ENCODE results near the gene CSF2RB.
"Not testable (repeated sequence)": the region's sequence is repeated elsewhere in the genome, so short reads cannot be mapped to it uniquely, and the experiment has no call there.

The CSF2RB gene

DNA sequence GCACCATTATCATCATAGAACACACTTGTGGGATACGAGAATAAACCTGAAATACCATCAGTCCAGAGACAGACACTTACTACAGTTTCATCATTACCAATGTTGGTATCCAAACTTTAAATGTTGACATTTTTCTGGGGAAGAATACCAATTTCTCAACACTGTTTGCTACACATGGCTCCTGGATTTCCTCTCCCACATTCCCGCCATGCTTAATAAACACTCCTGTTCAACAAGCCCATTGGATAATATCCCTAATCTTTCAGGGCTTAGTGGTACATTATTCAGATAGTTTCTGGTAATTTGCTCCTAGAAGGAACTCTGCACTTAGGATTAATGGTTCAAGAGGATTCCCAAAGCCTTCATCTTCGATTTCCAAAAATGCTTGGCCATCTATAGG is 48.2 kb downstream of the CSF2RB start:
- in situ Hi-C loops (cut with HindIII; ENCODE audit: low sequenced_read_pairs) = loop anchor here (25.0 kb wide), 1 partner anchor 249 kb away; the partner anchor contains the start of gene CACNG2

DNA sequence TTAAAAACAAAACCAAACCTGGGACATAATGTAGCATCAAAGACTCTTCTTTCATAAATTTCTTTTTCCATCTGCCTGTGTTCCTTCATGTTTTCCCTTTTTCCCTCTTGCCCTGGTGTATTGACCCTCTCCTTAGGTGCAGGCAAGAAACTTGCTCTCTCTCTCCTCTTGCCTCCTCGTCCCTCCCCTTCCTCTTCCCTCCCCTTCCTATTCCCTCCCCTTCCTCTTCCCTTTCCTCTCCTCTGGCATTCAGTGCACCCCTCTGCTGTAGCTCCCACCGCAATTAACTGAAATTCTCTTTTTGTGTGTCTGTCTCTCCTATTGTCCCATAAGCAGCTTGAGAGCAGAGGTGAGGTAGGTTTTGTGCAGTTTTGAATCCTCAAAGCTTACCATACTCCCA is 49.9 kb downstream of the CSF2RB start:
- in situ Hi-C loops (cut with HindIII; ENCODE audit: low sequenced_read_pairs) = loop anchor here (25.0 kb wide), 1 partner anchor 251 kb away; the partner anchor contains the start of gene CACNG2

DNA sequence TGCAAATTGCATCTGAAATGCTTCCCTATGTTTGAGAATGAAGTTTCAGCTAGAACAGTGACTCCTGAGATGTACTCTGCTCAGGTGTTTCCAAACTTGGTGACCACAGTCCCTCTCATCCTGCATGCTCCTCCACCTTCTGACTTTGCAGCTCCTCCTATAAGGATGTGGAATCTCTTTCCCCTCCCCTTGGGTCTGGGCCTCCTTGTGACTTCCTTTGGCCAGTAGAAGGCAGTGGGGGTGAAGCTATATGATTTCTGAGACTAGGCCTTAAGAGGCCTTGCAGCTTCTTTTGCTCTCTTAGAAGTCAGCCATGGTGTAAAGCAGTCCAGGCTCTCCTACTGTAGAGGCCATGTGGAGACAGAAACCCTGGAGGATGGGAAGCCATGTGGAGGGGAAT is 50.7 kb downstream of the CSF2RB start:
- in situ Hi-C loops (cut with HindIII; ENCODE audit: low sequenced_read_pairs) = loop anchor here (25.0 kb wide), 1 partner anchor 252 kb away; the partner anchor contains the start of gene CACNG2

DNA sequence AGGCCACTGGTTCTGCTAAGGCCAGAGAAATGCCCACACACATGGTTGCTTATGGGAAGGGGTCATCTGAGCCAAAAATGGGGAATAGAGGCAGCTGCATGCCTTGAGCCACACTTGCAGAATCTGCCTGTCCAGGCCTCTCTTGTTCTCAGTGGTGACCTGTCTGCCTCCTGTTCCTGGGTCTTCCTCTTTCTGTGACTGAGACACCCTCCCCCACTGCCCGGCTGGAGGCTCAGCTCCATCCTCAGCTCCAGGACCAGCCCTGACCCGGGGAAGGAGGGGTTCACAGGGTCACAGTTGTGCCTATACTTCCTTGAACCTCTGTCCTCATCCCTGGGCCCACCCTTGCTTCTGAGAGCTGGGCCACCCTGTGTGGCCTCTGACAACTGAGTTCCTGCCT is 52.3 kb downstream of the CSF2RB start:
- in situ Hi-C loops (cut with HindIII; ENCODE audit: low sequenced_read_pairs) = loop anchor here (5.0 to 25.0 kb wide), 2 partner anchors 43 to 253 kb away; partner anchors contain the start of gene CACNG2

DNA sequence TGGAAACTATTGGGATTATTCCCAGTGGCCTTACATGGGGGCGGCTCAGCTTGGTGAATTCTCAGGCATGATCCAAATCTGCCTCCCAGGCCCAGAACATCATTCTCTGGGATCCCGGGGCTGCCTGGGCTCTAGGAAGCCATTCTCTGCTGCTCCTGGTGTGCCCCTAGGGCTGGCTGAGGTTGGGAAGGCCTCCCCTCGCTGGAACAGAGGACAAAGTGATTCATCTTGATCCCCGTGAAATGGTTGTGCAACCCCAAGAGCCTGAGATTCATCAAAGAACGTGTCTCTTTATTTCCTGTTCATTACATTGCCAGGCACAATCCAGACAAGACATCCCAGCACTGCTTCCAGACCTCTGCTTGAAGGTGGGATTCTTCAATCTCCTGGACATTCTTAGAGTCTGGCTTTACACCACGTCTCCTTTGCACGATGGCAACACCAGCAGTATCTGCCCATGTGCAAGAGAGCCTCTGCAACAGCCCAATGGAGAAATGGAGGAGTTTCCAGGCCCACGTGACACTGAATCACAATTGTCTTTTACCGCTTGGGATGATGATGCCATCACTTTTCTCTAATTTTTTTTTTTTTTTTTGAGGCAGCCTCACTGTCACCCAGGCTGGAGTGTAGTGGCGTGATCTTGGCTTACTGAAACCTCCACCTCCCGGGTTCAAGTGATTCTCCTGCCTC is 53.6 kb downstream of the CSF2RB start:
- in situ Hi-C loops (cut with HindIII; ENCODE audit: low sequenced_read_pairs) = loop anchor here (5.0 to 25.0 kb wide), 2 partner anchors 45 to 255 kb away; partner anchors contain the start of gene CACNG2

DNA sequence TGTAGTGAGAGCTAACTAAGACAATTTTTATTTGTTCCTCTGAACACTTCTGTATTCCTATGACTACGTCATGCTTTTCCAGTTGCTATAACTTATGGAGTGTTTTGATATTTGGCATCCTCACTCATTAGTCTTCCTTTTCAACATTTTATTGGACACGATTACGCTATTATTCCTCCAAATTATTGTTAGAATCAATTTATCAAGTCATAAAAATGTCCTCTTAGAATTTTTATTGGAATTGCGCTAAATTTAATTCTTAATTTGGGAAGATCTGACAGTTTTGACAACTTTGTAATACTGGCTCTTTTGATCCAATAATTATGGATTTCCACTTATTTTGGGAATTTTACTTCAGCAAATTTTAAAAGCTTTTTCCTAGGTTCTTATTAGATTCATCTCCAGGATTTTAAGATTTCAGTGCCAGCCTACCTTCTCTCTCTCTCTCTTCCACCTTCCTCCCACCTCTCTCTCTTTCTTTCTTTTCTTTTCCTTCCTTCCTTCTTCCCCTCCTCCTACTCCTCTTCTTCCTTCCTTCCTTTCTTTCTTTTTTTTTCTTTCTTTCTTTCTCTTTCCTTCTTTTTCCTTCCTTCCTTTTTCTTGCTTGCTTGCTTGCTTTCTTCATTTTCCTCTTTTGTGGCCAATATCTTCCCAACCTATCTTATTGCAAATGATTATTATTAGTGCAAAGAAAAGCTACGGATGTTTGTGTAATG is 55.0 kb downstream of the CSF2RB start:
- in situ Hi-C loops (cut with HindIII; ENCODE audit: low sequenced_read_pairs) = loop anchor here (5.0 to 25.0 kb wide), 2 partner anchors 46 to 256 kb away; partner anchors contain the start of gene CACNG2

DNA sequence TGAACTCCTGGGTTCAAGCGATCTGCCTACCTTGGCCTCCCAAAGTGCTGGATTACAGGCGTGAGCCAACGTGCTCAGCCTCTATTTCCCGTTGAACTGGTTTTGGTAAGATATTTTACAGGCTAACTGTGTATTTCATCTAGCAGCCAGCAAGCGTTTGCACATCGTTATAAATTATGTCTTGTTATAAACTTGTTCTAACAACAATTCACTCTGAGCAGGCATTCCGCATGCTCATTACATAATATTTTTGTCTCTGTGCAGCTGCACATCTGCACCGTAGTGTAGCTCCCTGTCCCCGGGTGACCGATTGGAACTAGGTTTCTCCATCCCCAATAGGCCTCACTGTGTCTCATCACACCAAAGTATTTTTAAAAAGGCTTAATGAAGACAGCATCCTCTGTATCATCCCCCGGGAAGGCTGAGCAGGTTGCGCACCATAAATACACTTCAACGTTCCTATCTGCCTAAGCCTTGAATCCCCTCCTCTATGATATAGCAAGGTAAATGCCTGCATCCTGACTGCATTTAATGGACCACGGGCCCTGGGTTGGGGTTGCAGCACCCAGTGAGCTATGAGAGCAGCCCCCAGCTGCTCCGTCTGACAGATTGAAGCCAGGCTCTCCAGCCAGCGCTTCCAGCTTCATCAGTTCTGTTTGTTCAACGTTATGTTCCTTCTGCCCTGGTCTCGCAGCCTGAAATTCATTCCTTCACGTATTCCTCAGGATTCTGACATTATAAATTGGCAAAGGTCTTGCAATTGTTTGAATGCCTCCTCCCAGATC is 58.1 kb downstream of the CSF2RB start:
- in situ Hi-C loops (cut with HindIII; ENCODE audit: low sequenced_read_pairs) = loop anchor here (25.0 kb wide), 1 partner anchor 259 kb away; the partner anchor contains the start of gene CACNG2

DNA sequence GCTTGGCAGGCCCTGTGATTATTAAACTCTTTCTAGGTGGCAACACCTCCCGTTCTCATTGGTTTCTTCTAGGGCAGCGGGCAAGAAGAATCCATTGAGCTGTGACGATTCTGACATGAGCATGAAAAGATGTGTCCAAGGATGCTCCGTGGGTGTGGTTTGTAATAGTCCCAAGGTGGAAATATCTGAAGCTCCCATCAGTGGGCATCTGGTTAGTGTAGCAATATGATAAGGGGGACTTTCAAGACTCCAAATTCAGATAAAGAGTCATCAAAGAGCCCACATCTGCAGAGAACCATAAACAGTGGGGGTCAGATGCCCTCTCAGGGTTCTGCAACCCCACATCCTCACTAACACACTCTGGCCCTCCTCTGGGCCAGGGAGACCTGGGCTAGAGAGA is 63.2 kb downstream of the CSF2RB start:
- in situ Hi-C loops (cut with HindIII; ENCODE audit: low sequenced_read_pairs) = no loop called here

DNA sequence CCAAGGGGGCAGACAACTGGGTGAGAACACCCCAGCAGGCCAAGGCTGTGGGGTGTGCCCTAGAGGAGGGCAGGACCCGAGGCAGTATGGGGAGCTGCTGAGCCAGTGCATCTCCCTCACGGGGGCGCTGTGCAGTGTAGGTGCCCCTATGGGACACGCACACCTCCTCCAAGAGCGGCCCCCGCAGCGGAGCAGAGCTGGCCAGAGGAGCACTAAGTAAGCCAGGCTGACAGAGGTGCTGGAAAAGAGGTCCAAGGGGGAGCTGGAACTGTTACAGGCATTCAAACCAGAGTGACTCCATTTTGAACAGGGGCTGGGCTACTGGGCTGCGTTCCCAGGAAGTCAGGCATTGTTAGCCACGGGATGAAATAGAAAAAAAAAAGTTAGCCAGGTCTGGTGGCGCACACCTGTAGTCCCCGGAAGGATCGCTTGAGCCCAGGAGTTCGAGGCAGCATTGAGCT is 64.0 kb downstream of the CSF2RB start:
- in situ Hi-C loops (cut with HindIII; ENCODE audit: low sequenced_read_pairs) = no loop called here

DNA sequence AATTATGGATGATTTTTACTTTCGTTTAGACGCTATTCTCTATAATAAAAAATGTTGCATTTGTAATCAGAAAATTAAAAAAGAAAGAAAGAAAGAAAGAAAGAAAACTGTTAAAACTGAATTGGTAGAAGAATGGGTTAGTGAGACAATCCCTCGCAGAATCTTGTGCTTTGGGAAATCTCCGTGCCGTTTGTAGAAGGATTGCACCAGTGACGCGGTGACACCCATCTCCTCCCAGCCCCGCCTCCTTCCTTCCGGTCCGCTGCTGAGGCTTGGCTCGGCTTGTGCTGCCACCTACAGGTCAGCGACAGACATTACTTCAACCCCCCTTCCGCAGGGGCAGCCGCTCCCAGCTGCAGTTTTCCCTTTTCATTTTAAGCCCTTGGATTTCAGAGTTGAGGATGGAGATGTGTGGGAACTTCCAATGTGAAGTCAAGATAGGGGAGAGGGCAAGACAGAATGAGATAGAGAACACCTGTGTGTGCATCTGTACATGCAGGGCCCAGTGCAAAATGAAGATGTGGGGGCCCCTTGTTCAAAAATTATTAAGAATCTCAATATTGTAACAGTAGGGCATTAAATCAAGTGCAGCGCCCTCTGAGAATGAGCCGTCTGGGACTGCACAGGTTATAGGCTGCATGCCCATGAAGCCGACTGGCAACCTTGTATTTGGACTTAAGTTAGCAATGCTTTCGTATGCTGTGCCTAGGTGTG is 64.7 kb downstream of the CSF2RB start:
- in situ Hi-C loops (cut with HindIII; ENCODE audit: low sequenced_read_pairs) = no loop called here

DNA sequence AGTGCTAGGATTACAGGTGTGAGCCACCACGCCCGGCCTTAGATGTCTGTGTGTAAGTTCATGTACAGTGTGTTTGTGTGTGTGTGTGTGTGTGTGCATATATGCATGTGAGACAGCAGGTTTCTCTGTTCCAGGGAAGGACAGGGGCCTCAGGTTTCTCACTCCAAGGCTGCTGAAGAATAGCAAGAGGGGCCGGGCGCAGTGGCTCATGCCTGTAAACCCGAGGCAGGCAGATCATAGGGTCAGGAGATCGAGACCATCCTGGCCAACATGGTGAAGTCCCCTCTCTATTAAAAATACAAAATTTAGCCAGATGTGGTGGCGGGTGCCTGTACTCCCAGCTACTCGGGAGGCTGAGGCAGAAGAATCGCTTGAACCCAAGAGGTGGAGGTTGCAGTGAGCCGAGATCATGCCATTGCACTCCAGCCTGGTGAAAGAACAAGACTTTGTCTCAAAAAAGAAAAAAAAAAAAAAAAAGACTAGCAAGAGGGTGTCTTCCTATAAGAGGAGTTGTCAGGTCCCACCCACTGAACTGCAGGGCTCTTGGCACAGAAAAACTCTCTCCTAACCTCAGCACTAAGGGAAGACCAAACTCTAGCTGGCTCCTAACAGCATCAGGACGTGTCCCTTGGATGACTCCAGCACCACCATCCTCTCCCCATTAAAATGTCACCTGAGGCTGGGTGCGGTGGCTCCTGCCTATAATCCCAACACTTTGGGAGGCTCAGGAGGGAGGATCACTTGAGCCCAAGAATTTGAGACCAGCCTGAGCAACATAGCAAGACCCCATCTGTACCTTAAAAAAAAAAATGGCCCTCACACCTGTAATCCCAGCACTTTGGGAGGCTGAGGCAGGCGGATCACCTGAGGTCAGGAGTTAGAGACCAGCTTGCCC is 65.8 kb downstream of the CSF2RB start:
- in situ Hi-C loops (cut with HindIII; ENCODE audit: low sequenced_read_pairs) = no loop called here

DNA sequence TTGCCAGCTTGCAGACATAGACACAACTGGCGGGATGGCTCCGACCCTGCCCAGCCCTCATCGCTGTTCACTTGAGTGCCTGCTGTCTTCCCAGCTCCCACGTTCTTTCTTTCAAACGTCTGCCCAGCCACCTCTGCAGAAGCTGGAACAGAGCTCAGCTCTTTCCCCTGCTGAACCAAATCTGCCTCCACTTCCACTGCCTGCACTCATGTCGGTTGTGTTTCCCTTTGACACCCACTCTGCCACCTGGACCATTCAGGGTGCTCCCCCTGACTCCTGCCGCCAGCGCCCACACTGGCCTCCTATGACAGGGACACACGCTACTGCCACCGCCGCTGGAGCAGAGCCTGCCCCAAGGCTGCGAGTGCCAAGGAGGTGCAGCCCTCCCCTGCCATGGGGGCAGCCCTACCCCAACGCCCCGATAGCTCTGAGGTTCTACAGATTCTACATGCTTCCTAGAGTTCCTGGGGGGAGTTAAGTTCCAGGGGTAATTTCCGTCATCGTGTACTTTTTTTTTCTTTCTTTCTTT is 67.9 kb downstream of the CSF2RB start:
- in situ Hi-C loops (cut with HindIII; ENCODE audit: low sequenced_read_pairs) = no loop called here

DNA sequence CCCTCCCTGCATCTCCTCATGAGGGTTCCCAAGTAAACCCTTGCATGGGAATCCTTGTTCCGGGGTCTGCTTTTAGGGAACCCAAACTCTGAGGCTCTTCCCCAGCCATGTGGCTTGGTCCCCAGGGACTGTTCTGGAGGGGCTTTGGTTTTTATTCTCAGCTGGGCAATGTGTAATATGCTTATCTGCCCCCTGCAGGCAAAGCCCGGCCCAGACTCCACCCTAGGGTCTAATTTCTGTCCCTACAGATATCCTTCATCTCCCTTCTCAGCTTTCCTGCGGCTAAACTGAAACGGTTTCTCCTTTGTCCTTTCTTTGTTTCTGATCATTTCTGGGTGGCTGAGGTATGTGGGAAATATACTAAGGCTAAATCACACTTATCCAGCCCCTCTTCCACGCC is 68.7 kb downstream of the CSF2RB start:
- in situ Hi-C loops (cut with HindIII; ENCODE audit: low sequenced_read_pairs) = no loop called here

DNA sequence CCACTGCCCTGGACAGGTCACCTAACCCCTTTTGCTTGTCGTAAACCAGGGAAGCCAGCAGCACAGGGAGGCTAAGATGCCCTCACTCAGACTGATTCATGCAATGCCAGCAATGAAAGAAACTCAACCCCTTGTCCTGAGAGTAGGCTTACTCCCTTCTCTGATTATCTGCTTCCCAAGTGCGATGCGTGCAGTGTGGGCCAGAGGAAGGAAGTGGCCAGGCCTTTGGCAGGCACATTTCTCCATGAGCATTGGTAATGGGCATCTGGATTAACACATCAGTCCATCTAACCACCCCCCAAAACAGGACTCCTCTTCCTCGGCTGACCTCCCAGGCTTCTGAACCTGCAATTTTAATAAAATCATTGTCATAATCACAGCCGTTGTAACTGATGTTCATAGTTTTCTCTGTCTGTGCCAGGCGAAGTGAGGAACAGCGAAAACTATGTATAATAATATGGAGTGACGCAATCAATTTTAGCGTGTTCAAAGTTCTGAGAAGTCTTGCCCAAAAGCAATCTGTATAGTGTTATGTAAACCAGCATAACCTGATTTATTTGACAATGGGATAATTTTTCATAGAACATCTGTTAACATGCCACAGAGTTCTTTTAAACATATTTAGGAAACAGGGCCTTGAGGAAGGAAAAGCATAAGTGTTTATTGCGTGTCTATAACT is 71.9 kb downstream of the CSF2RB start:
- in situ Hi-C loops (cut with HindIII; ENCODE audit: low sequenced_read_pairs) = no loop called here

DNA sequence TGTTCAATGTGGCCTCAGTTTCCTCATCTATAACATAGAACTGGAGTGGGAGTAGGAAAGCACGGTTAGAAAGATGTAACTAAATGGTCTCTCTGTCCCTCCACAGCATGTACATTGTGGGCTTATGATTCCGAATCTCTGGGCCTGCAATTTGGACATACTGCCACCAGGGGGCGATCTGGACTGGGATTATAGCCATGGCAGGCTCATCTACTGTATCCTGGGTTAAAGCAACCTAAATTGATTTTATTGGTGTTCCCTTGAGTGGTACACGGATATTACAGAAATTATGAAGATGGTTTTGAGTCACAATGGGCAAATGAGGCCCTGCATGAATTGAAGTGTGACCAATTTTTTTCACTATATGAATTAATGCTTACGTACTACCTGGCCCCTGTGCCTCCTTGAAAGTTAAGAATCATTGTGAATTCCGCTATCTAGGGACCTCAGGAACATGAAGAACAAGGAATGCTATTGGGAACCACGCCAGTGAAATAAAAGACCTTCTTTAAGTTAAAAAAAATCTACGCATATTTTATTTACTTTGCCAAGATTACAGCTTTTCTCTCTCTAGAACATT is 72.9 kb downstream of the CSF2RB start:
- in situ Hi-C loops (cut with HindIII; ENCODE audit: low sequenced_read_pairs) = no loop called here

DNA sequence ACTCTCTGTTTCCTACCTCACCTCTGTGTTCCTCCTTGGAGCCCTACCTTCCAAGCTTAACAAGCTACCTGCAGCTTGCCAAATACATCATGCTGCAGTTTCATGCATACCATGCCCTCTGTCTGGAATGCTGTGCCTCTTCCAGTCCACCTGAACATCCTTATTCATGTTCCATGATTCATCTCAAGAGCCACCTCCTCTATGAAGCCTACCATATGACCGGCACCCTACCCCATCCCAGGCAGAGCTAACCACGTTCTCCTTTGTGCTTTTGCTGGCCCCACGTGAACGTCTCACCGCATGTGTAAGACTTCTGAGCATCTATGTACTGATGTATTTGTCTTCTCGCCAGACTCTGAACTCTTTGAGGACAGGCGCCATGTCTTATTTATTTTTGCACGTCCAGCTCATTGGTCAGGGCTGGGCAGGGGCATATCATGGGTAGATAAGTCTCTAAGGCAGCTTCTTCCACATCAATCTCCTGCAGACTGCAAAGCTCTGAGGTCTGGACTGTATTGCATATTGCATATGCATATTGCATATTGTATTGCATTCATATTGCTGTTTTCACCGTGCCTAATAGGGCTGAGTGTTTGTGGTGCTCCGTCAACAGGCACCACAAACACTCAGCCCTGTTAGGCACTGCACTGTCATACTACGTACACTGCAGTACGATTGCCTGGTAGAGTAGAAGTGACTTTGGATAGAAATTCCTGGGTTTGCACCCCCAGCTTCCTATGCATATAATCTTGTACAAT is 74.8 kb downstream of the CSF2RB start:
- in situ Hi-C loops (cut with HindIII; ENCODE audit: low sequenced_read_pairs) = no loop called here

DNA sequence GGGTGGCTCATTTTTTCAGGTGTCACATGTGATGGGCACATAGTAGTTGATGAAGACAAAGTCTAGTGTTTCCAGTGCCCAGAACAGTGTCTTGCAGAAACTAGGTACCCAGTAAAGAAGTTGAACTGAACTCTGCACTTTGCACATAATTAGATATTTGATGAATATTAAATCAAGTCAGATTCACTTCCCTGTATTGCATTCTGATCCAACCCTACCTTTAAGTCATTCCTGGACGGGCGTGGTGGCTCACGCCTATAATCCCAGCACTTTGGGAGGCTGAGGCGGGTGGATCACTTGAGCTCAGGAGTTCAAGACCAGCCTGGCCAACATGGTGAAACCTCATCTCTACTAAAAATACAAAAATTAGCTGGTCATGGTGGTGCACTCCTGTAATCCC is 75.6 kb downstream of the CSF2RB start:
- in situ Hi-C loops (cut with HindIII; ENCODE audit: low sequenced_read_pairs) = not testable (repeated sequence)
